HG03039 (cell line): ENCODE data around the gene TMBIM1.

Experiments used
- ATAC-seq: cut with Tn5 transposase; IDR thresholded peaks from one replicate; pipeline ENCODE4 v1.9.1; 2021; ENCODE audit warnings: mild to moderate bottlenecking, moderate library complexity; ENCODE audit not compliant: unreplicated experiment

Gene TMBIM1, protein sequence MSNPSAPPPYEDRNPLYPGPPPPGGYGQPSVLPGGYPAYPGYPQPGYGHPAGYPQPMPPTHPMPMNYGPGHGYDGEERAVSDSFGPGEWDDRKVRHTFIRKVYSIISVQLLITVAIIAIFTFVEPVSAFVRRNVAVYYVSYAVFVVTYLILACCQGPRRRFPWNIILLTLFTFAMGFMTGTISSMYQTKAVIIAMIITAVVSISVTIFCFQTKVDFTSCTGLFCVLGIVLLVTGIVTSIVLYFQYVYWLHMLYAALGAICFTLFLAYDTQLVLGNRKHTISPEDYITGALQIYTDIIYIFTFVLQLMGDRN

DNA sequence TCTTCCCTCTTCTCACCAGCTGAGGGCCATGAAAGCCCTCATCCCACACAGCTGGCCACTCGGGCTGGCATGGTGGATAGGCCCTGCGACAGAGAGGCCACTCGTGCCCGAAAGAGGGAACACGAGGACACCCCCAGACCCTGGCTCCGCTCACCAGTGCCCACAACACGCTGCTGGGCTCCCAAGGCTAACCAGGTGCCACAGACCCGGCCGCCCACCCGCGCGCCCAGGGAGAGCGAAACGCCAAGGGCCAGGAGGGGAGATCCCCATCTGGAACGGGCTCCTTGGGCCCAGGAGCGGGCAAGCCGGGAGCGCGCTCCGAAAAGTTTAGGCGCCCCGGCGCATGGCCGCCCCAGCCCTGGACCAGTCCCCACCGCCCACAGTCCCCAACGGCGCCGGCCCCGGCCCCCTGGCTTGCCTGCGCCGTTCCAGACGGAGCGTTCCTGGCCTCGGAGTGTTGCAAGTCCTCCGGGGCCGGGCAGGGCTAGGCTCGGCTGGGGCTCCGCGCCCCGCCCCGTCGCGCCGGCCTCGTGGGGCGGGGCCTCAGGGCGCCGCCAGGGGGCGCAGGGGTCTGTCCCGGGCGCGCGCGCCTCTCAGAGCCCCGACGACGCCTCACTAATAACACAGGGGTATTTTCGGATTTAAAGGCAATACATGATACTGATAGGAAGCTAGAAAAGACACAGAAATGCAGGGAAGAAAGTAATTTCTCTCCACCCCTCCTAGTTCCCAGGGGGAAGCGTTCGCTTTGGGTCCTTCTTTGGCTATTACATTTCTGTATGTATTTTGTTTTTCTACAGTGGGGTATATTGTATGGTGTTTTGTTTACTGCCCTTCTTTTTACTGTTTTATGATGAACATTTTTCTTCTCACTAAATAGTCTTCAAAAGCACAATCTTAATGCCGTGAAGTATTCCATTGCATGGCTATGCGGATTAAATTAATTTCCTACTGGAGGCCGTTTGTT lies at the start of gene TMBIM1:
TSS of gene TMBIM1 (minus strand) at position 456 of the 967 bp plus-strand sequence. CDS start 10,362 bp downstream, outside the sequence.
- ATAC-seq: peak; percentile 72

DNA sequence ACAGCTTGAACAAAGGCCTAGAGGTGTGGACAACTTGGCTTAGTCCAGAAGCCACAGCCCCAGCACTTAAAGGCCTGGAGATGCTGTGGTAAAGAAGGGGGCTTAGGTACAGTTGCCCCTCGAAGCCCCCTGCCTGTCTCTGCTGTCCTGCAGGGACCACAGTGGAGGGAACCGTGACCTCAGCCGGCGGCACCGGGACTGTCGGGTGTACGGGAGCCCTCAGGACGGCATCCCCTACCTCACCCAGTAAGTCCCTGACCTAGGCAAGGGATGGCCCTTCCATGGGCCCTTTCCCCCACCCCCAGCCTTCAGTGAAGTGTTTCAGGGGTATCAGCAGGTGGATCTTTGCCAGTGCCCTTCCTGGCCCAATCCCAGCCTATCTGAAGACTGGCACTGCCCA lies 49.1 kb upstream of the TMBIM1 start:
- ATAC-seq: no peak

DNA sequence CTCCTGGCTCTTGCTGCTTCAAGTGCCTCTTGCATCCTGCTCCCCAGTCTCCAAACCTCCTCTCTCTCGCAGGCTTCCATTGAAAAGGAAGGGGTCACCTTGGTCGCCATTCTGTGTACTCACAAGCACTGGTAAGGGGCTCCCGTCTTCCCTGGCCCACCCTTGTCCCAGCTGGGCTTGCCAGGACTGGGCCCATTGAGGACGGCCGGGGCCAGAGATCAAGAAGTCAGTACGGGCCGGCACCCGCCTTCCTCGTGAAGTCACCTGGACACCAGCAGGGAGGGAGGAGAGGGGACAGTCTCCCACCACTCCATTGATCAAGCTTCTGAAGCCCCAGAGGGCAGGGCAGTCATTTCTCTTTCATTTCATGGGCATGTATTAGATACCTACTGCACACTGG lies 48.4 kb upstream of the TMBIM1 start:
- ATAC-seq: no peak

DNA sequence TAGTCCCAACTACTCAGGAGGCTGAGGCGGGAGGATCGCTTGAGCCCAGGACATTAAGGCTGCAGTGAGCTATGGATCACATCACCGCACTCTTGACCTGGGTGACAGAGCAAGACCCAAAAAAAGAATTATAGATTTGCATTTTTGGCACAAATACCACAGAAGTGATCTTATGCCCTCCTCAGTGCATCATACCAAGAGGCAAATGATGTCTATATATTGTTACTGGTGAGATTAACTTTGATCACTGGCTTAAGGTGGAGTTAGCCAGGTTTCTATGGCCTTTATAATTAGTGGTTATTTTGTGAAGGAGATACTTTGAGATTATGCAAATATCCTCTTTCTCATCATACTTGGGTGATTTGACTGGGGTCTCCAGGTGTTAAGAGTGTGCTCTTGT lies 42.2 kb upstream of the TMBIM1 start:
- ATAC-seq: no peak

DNA sequence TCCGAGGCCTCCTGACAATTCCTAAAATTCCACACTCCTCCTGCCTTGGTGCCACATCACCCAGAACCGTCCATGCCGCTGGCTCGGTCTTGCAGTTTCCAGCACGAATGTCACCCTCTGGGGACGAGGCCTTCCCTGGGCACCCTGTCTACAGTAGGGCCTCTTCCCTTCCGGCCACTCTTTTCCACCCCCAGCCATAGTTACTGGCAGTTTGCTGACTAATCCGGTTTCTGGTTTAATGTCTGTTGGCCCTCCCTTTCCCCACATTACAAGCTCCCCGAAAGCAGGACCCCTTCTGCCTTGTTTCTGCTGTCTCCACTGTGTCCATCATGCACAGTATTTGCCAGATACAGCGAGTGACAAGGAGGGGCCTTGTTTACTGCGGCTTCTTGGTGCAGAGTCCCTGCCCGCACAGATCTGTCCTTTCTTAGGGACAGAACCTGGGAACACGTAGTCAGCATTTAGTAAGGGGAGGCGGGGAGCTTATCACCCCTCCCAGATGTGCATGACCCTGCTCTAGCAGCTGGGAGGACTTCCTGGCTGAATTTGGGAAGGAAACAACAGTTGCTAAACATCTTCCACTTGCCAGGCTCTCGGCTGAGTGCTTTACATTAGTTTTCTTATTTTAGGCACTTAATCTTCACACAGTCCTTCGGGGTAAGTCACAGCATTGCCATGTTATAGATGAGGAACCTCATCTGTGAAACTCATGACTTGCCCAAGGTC lies 40.8 kb upstream of the TMBIM1 start:
- ATAC-seq: no peak

DNA sequence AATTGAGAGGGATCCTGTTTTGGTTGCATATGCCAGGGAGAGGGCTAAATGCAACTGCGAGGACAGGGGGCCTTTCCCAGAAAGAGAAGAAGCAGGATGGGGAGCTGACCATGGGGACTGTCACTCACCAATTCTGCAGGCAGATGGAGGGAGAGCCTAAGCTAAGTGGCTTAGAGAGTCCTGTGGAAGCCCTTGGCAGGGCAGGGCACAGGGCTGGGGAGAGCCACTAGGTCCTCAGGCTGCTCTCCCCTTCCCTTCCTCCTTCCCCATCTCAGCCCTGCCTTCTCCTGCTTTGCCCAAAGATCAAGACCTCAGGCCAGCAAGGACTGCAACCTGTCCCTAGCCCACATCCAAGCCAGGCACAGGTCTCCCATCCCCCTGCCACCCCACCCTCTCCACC lies 40.0 kb upstream of the TMBIM1 start:
- ATAC-seq: no peak

DNA sequence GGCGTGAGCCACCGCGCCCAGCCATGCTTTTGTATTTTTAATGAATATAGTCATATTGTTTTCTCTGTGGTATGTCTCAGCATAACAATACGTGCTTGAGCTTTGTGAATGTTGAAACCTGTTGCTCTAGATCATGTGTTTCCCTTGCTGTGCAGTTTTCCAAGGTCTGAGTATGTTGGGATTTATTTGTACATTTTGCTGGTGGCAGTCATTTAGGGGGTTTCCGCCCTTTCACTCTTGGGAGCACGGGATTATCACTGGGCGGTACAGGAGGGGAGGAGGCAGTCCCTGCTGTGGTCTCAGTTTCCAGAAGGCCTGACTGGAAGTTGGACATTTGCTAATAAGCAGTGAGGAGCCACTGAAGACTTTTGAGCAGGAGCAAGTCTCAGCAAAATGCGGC lies 39.4 kb upstream of the TMBIM1 start:
- no peak for ATAC-seq

DNA sequence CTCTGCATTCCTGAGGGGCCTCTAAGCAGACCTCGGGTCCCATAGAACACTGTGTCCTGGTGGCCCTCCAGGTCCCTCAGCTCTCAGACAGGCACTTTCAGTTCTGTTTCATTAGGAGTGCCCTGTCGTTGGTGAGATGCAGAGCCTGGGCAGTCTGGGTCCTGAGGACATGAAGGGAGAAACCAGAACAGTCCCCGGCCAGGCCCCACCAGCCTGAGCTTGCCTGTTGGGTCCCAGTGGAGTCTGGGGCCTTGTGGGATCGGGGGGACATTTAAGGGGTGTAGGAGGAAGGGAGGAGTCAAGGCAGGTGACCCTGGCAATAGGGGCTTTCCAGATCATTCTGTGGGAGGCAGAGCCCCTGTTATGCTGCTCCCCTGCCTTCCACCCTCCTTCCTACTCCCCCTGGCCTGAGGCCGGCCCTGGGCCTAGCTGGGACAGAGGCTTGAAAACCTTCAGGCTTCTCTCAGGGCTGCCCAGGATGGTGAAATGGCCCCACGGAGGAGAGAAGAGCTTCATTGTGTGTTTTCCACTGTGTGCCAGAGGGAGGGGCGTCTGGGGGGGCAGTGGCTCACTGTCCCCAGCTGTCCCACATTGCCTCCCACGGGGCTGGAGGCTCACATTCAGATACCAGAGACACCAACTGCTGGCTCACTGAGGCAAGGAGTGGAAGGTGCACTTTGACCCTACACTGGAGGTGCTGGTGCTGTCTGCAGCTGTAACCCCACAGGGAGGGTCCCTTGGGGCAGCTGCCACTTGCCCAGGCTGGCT lies 37.7 kb upstream of the TMBIM1 start:
- peak; percentile 29 for ATAC-seq

DNA sequence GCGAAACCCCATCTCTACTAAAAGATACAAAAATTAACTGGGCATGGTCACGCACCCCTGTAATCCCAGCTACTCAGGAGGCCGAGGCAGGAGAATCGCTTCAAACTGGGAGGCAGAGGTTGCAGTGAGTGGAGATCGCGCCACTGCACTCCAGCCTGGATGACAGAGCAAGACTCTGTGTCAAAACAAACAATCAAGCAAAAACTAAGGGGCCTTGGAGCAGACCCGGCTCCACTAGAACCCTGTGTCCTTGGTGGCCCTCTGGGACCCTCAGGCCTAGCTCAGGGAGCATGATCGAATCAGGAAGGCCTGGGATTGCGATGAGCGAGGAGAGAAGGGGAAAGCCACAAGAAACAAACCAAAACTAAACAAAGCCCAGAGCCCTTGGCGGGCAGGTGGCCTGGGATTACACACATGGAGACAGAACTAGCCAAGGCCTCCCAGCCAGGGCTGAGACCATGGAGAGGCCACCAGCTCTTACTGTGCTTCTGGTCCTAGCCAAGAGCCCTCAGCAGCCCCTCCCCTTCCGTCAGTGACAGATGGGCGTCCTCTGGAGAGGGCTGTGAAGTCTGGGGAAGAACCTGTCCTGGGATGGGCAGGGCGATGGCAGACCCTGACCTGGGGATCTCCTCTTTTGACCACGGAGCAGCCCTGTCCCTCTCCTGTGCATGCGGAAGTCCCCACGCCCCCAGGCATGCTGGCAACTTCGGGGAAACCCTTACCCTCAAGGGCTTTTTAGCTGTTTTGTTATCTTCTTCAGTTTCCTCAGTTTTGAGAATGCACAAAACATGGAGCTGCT lies 36.9 kb upstream of the TMBIM1 start:
- ATAC-seq: peak; percentile 46

DNA sequence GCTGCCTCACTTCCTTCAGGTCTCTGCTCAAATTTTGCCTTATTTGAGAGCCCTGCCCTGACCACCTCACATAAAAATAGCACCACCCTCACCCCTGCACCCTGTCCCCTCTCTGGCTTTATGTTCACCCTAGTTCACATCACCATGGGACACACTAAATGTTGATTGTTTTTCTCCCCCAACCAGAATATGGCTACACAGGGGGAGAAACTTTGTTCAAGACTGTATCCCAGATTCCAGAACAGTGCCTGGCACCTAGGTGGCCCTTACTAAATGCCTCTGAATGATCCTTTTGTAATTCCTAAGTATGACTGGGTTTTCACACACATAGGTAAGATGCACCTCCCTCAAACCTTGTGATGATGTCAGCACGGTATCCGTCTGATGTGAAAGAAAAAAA lies 36.0 kb upstream of the TMBIM1 start:
- no peak for ATAC-seq

DNA sequence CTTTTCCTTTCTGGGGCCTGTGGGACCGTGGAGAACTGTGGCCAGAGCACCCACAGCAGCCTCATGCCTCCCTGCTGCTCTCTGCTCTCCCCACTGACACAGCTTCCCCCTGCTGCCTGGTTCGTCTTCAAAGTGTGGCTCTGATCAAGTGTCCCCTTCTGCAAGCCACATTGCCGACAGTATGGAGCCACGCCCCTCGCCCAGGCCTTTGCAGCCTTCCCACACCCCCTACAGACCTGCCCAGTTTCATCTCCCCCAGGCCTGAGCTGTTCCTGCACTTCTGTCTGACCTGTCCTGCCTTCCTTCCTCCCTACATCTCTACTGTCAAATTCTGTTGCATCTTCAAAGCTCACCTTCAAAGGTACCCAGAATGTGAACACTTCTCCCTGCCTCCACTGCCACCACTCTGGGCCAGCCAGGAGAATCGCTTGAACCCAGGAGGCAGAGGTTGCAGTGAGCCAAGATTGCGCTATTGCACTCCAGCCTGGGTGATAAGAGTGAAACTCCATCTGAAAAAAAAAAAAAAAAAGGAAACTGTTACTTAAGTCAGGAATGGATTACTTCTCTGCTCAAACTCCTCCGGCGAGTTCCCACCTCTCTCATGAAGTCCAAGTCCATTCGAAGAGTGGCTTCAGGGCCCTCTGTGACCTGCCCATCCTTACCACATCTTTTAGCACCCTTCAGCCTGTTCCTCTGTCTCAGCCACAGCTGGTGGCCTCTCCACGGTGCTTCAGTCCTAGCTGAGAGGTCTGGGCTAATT lies 35.3 kb upstream of the TMBIM1 start:
- ATAC-seq: no peak

DNA sequence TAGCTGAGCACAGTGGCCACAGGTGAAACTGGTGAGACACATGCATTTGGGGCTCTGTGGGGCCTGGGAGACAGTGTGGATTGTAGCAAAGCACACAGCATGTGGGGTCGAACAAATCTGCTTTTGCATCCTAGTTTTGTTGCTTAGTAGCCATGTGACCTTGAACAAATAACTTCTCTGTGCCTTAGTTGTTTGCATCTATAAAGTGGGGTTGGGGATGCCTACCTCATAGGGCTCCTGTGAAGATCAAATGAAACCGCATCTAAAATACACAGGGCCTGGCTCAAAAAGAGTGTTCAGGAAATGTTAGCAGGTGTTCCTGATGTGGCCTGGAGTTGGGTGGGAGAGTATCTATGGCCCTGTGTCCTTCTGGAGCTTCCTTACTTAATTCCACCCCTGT lies 34.0 kb upstream of the TMBIM1 start:
- ATAC-seq: no peak

DNA sequence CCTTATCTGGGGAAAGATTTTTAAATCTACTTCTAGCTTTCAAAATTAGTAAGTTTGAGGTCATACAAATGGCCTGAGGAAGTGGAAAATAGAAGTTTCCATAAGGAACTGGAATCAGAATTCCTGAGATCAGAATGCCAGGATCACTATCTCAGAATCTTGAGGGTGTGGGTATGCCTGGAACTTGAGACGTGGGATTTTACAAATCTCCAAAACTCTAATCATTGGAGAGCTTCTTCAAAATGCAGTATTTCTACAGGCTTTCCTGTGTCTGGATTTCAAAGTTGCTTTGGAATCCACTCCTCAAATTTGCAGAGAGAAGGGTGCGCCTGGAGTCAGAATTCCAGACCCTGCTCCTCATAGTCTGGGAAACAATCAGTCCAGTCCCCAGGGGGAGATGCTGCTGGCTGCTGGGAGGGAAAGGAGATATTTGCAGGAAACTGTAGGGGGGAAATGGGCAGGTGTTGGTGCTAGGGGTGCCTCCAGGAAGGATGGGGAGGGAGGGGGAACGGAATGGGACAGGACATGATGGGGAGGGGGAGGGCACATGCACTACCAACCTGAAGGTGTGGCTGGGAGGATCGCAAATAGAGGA lies 33.4 kb upstream of the TMBIM1 start:
- no peak for ATAC-seq

DNA sequence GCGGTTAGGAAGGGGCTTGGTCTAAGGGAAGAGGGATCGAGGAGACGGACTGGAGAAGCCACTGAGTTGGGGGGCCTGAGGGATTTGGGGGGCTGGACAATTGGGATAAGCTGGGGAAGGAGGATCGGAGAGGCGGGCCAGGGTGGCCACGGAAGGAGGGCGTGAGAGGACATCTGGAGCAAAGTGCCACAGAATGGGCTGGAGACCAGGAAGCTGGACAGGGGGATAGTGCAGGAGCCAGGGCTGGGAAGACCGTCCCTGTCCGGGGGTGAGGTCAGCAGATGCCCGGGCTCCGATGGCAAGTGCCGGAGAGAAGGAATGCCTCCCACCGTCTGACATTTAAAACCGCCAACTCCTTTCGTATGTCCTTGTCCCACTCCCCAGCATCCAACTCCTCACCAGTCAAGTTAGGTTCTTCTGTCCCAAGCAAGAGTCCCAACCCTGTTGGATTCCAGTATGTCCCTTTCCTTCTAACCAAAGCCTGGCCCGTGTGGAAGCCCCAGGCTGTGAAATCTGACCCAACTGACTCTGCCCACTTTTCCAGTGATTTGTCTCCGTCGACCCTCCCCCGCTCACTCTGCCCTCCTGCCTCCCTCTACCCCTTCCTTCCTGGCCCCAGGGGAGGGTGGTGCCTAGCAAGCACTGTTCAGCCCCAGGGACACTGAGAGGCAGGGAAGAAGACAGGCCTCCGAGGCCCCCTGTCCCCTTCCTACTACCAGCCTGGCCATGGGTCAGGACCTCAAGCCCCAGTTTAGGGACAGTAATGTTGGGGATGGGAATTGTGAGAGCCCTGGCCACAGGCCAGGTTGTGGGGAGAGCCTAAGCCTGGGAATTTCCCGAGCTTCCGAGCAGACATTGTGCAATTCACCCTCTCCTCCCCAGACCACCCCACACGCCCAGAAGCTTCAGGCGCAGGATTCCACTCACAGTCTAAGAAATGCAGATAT lies 31.5 kb upstream of the TMBIM1 start:
- no peak for ATAC-seq

DNA sequence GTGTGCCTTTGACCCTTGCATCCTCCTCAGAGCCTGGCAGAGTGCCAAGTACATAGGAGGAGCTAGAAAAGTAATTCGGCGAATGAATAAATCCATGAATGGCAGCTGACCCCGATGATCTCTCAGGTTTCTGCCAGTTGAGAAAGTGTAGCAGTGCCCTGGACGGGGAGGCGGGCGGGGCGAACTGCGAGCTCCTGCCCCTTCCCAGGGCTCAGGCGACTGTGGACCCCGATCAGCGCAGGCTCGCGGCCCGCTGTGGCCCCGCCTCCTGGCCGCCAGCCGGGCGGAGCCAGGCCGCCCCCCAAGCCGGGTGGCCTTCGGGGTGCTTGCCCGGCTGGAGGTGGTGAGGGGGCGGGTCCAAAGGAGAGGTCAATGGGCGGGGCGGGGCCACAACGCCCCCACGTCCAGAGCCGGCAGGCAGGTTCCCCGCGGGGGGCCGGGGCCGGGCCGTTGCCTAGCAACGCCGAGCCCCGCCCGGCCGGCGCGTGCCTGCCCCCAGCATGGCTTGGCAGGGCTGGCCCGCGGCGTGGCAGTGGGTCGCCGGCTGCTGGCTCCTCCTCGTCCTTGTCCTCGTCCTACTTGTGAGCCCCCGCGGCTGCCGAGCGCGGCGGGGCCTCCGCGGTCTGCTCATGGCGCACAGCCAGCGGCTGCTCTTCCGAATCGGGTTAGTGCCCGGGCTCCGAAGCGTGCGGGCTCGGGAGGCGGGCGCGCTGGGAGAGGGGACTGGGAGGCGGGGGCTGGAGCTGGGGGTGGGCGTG lies 30.6 kb upstream of the TMBIM1 start:
- peak; percentile 69 for ATAC-seq

DNA sequence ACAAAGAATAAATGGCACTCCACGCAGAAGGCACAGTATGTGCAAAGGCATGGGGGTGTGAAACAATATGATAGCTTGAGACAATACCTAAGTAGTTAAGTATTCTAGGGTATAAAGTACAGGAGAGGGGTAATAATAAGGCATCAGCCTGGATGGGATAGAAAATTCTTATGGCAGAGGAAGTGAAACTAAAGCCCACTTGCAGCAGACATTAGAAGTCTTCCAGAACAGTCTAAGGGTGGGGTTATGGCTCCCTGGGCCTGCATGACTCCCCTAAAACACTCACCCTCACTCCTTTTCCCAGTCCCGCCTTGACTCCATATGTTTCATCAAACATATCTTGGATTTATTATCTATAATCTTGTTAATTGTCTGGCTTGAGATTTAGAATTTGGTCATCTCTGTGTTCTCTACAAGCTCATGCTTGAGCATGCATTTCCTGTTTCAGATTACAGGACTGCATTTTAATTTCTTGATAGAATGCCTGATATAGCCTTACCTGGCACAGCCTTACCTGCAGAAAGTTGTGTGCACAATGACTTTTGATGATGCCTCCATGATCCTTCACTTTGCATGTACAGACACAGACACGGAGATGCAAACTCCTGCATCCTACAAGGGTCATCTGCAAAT lies 28.5 kb upstream of the TMBIM1 start:
- ATAC-seq: no peak
